CD4-positive, alpha-beta memory T cell (primary cell): Measurements from ENCODE around the gene MLLT3. TPM values are rescaled to one million over a fixed set of nuclear protein-coding genes. Genes with fewer than 3 reads are reported as not detected.
A peak's percentile ranks its signal among the peaks of the same experiment; 100 is the strongest.

Experiments used
- CTCF ChIA-PET: fragments of 350-600 bp; sonication (Branson Sonifier 250); formaldehyde crosslinking; loops from one replicate; lab custom pipeline; 2021; ENCODE audit warnings: inconsistent platforms; ENCODE audit not compliant: partially characterized antibody; lab: Charles Lee
- POLR2A ChIA-PET: fragments of 350-600 bp; sonication (Branson Sonifier 250); formaldehyde crosslinking; loops from one replicate; lab custom pipeline; 2021; ENCODE audit not compliant: partially characterized antibody; lab: Charles Lee
- DNase-seq, 5 donors: peaks; one replicate each; pipeline versions ENCODE4 v3.0.0 to v3.0.0-alpha.2; 2020 to 2022; ENCODE audit warnings: mixed read lengths in 1 of 5
- H3K27ac ChIP-seq: one replicate; pipeline ENCODE4 v1.7.0; 2013; ENCODE audit warnings: low read depth, low read length
- H3K27me3 ChIP-seq: 2 replicates; pipeline ENCODE4 v1.7.0; 2013; ENCODE audit warnings: mild to moderate bottlenecking, low read length, moderate library complexity; ENCODE audit not compliant: insufficient read depth
- H3K36me3 ChIP-seq: 2 replicates; pipeline ENCODE4 v1.7.0; 2013; ENCODE audit warnings: mild to moderate bottlenecking, low read length, moderate library complexity; ENCODE audit not compliant: insufficient read depth
- H3K4me1 ChIP-seq: 2 replicates; pipeline ENCODE4 v1.7.0; 2013; ENCODE audit warnings: mild to moderate bottlenecking, low read length, moderate library complexity; ENCODE audit not compliant: insufficient read depth
- H3K4me3 ChIP-seq, 2 donors: one replicate each; pipeline ENCODE4 v1.7.0; 2013; ENCODE audit warnings: low read length in 2 of 2, mild to moderate bottlenecking in 1 of 2
- H3K9me3 ChIP-seq, 2 donors: one replicate each; pipeline ENCODE4 v1.7.0; 2013; ENCODE audit warnings: low read length in 2 of 2, control low read depth in 1 of 2; ENCODE audit not compliant: control insufficient read depth in 1 of 2
- H3K27ac Mint-ChIP-seq, 7 donors: one replicate each; pipeline ENCODE4 v1.8.0; 2020 to 2021; ENCODE audit warnings: mixed read lengths in 7 of 7, mild to moderate bottlenecking in 6 of 7, inconsistent platforms in 3 of 7, moderate library complexity in 3 of 7
- H3K27me3 Mint-ChIP-seq, 2 donors: one replicate each; pipeline ENCODE4 v1.8.0; 2020 to 2021; ENCODE audit warnings: mixed read lengths in 2 of 2
- H3K36me3 Mint-ChIP-seq, 2 donors: one replicate each; pipeline ENCODE4 v1.8.0; 2020 to 2021; ENCODE audit warnings: mixed read lengths in 2 of 2, inconsistent platforms in 1 of 2, mild to moderate bottlenecking in 1 of 2
- H3K4me1 Mint-ChIP-seq, 4 donors: one replicate each; pipeline ENCODE4 v1.8.0; 2020 to 2021; ENCODE audit warnings: mixed read lengths in 4 of 4, mild to moderate bottlenecking in 1 of 4
- H3K4me3 Mint-ChIP-seq, 8 donors: one replicate each; pipeline ENCODE4 v1.8.0; 2020 to 2021; ENCODE audit warnings: mixed read lengths in 8 of 8, mild to moderate bottlenecking in 7 of 8, moderate library complexity in 6 of 8, inconsistent platforms in 3 of 8
- H3K9me3 Mint-ChIP-seq, 8 donors: one replicate each; pipeline ENCODE4 v1.8.0; 2020 to 2021; ENCODE audit warnings: mixed read lengths in 8 of 8, mild to moderate bottlenecking in 5 of 8, inconsistent platforms in 3 of 8, moderate library complexity in 1 of 8
- intact Hi-C: fragments of 100-400 bp; cut with micrococcal nuclease; formaldehyde crosslinking; loops from one replicate; pipeline ENCODE4 v1.15.1; 2023
- polyA plus RNA-seq, 2 donors: library from polyadenylated mRNA; unstranded; fragments of 300-500 nt; fragmentation: Illumina TruSeq; gene quantifications; one replicate each; pipeline ENCODE4 v1.2.3, GENCODE V29; 2021
- total RNA-seq, 2 experiments: library from RNA; stranded (reverse); gene quantifications; one replicate each; pipeline ENCODE4 v1.2.3, GENCODE V29; 2021

MLLT3 gene
- total and polyA plus RNA-seq, 4 experiments from 2014 or later = 20.7 to 54.4 (median 42.5) TPM

DNA sequence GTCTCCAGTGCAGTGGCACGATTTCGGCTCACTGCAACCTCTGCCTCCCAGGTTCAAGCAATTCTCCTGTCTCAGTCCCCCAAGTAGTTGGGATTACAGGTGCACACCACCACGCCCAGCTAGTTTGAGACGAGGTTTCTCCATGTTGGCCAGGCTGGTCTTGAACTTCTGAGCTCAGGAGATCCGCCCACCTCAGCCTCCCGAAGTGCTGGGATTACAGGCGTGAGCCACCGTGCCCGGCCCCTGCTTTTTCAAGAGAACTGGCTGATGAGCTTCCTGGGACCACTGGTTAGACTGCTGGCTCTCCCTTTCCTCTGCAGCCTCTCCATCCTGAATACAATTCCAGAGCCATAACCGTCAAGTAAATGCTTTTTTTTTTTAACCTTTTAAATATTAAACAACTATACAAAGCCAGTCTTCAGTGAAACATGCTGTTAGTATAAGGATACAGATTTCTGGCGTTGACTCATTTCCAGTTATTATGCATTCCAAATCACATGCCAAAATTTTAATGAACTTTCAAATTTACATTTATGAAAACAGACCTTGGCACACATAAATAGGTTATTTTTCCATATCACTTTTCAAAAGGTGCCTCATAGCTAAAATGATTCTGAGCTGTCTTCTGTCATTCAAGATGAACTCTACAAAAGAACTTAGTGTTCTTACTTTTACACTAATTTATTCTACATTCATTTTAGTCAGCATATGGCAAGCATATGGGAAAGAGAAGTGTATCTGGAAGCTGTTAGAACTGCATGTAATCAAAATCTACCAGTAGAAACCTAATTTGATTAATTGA, 116.0 kb downstream of the MLLT3 start:
- Histone ChIP-seq H3K9me3 (no peaks in the 10 kb centered on the region), H3K36me3 (no peaks in the 10 kb centered on the region), H3K27ac (no peak overlapping the region), H3K27me3 (no peaks in the 10 kb centered on the region), H3K4me3 (no peak overlapping the region), H3K4me1 (peaks cover 50% of the 10 kb centered on the region)
- Mint-ChIP-seq H3K27ac (peak overlapping the region in 2 of 7 donors; percentile 9 to 22), H3K36me3 (peaks cover 0 to 3% of the 10 kb centered on the region in 2 donors), H3K4me3 (no peak overlapping the region), H3K27me3 (no peaks in the 10 kb centered on the region), H3K4me1 (peaks cover 48 to 76% (median 62%) of the 10 kb centered on the region in 4 donors), H3K9me3 (peaks cover 0 to 1% (median 0%) of the 10 kb centered on the region in 8 donors)
- intact Hi-C loops = no loop called here
- CTCF ChIA-PET = interaction anchor here (0.7 to 0.9 kb wide), 2 partner anchors 9 to 84 kb away, joined by 3 read pairs; no protein-coding TSS in a partner anchor
- POLR2A ChIA-PET = interaction anchor here (0.6 kb wide), 2 partner anchors 14 to 24 kb away, joined by 4 read pairs; no protein-coding TSS in a partner anchor
- DNase-seq = no peak

DNA sequence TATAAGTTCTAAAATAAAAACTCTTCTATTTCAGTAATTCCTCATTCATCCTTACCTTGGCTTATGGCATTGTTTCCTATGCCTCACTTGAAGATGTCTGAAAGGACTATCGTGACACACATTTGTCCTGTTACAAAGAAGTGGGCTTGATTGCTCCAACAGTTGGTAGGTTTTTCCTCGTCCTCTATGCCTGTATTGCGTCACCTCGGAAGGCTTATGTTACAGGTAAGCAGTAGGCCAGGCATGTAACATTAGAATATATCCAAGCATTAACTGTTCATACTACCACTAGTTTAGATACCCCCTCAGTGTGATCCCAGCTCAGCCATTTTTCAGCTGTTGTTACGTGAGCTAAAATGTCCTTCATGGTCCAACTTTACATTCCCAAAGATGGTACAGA, 116.7 kb downstream of the MLLT3 start:
- DNase-seq = no peak
- Histone ChIP-seq H3K36me3 (no peaks in the 10 kb centered on the region), H3K9me3 (no peaks in the 10 kb centered on the region), H3K4me1 (peaks cover 50% of the 10 kb centered on the region), H3K4me3 (no peak overlapping the region), H3K27ac (no peak overlapping the region), H3K27me3 (no peaks in the 10 kb centered on the region)
- Mint-ChIP-seq H3K36me3 (peaks cover 0 to 3% of the 10 kb centered on the region in 2 donors), H3K27ac (peak overlapping the region in 5 of 7 donors; percentile 1 to 62 (median 33)), H3K4me3 (peak overlapping the region in 2 of 8 donors; percentile 39 to 57), H3K4me1 (peaks cover 55 to 84% (median 68%) of the 10 kb centered on the region in 4 donors), H3K27me3 (no peaks in the 10 kb centered on the region), H3K9me3 (peaks cover 0 to 1% (median 0%) of the 10 kb centered on the region in 8 donors)
- ChIA-PET CTCF (interaction anchor here (0.9 kb wide), 1 partner anchor 84 kb away, joined by 3 read pairs; no protein-coding TSS in a partner anchor), POLR2A (interaction anchor here (0.6 kb wide), 2 partner anchors 13 to 24 kb away, joined by 4 read pairs; no protein-coding TSS in a partner anchor)
- intact Hi-C loops = no loop called here

DNA sequence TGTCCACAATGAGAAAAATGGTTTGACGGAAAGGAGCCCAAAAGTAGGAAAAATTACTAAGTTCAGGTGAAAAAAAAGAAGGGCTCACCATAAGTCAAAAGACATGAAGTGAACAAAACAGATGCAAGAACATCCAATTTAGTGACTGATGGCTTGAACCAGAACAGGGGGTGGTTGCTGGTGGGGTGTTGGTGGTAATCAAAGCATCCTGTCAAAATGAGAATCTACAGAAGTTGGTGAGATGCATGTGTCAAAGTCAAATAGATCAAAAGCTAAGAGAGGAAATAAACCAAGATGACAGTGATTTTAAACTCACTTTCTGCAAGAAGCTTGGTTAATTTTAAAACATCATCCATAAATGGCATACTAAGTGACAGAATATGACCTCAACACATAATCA, 117.4 kb downstream of the MLLT3 start:
- Mint-ChIP-seq H3K4me3 (peak overlapping the region in 4 of 8 donors; percentile 3 to 31 (median 16)), H3K27me3 (no peaks in the 10 kb centered on the region), H3K36me3 (peaks cover 0 to 1% of the 10 kb centered on the region in 2 donors), H3K27ac (peak overlapping the region in 5 of 7 donors; percentile 1 to 77 (median 10)), H3K9me3 (peaks cover 0 to under 1% (median 0%) of the 10 kb centered on the region in 8 donors), H3K4me1 (peaks cover 58 to 87% (median 71%) of the 10 kb centered on the region in 4 donors)
- Histone ChIP-seq H3K9me3 (no peaks in the 10 kb centered on the region), H3K27me3 (no peaks in the 10 kb centered on the region), H3K4me1 (peaks cover 50% of the 10 kb centered on the region), H3K4me3 (no peak overlapping the region), H3K36me3 (no peaks in the 10 kb centered on the region), H3K27ac (no peak overlapping the region)
- DNase-seq = peak; percentile 32 to 52 (median 44)
- POLR2A ChIA-PET = no interaction called here
- CTCF ChIA-PET = no interaction called here
- intact Hi-C loops = no loop called here

DNA sequence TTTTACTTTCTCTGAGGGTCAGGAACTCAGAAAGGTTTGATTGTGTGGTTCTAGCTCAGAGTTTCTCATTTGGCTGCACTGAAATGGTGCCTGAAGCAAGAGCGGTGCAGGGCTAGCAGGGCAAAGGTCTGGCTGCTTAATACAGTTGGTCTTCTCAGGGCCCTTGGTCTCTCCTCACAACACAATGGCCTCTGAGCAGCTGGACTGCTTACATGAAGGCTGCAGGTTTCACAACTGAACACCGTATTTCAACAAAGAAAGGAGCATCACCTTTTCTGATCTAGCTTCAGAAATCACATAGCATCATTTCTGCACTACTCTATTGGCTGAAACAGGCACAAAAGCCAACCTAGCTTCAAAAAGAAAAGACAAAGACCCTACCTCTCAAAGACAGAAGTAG, 122.2 kb downstream of the MLLT3 start:
- Histone ChIP-seq H3K27ac (no peak overlapping the region), H3K27me3 (no peaks in the 10 kb centered on the region), H3K9me3 (no peaks in the 10 kb centered on the region), H3K36me3 (no peaks in the 10 kb centered on the region), H3K4me3 (no peak overlapping the region), H3K4me1 (peaks cover 41% of the 10 kb centered on the region)
- H3K9me3 Mint-ChIP-seq = peaks cover 0 to 2% (median 0%) of the 10 kb centered on the region in 8 donors
- H3K27me3 Mint-ChIP-seq = no peaks in the 10 kb centered on the region
- H3K27ac Mint-ChIP-seq = no peak overlapping the region
- no peak overlapping the region for H3K4me3 Mint-ChIP-seq
- H3K4me1 Mint-ChIP-seq = peaks cover 49 to 79% (median 62%) of the 10 kb centered on the region in 4 donors
- peaks cover 2 to 14% of the 10 kb centered on the region in 2 donors for H3K36me3 Mint-ChIP-seq
- intact Hi-C loops = no loop called here
- DNase-seq = no peak
- ChIA-PET CTCF (interaction anchor here (1.3 to 1.5 kb wide), 2 partner anchors 16 to 25 kb away, joined by 3 read pairs; no protein-coding TSS in a partner anchor), POLR2A (no interaction called here)

DNA sequence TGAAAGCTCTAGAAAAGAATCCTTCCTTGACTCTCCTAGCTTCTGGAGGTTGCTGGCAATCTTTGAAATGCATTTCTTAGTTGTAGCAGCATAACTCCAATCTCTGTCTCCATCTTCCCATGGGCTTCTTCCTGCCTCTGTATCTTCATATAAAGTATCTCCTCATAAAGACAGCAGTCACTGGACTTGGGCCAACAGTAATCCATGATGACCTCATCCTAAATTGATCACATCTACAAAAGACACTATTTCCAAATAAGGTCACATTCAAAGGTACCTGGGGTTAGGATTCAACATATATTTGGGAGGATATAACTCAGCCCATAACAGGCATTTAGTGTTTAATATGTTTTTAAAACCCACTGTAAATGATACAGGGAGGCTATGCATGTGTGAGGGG, 123.3 kb downstream of the MLLT3 start:
- Histone ChIP-seq H3K4me3 (no peak overlapping the region), H3K27ac (no peak overlapping the region), H3K4me1 (peaks cover 30% of the 10 kb centered on the region), H3K9me3 (no peaks in the 10 kb centered on the region), H3K36me3 (no peaks in the 10 kb centered on the region), H3K27me3 (no peaks in the 10 kb centered on the region)
- no peak overlapping the region for H3K27ac Mint-ChIP-seq
- no peaks in the 10 kb centered on the region for H3K27me3 Mint-ChIP-seq
- H3K36me3 Mint-ChIP-seq = peaks cover 2 to 14% of the 10 kb centered on the region in 2 donors
- H3K9me3 Mint-ChIP-seq = peaks cover 0 to 2% (median 0%) of the 10 kb centered on the region in 8 donors
- DNase-seq = no peak
- no peak overlapping the region for H3K4me3 Mint-ChIP-seq
- intact Hi-C loops = no loop called here
- POLR2A ChIA-PET = no interaction called here
- CTCF ChIA-PET = no interaction called here
- peaks cover 42 to 73% (median 54%) of the 10 kb centered on the region in 4 donors for H3K4me1 Mint-ChIP-seq

DNA sequence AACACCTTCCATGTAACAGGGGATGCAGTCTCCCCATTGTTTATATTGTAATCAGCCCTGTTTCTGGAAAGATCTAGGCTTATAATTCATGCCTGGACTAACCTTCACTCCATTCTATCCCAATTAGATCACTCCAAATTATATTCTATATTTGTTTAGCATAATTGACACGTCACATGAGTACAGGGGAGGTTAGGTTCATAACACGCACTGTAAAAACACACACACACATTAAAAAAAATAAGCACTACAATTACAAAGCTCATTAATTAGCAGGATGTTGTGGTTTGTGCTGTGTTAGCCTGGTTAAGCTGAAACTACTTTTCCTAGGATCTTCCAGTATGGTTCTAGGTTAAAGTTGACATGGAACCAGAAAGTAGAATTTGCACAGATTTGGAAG, 126.0 kb downstream of the MLLT3 start:
- H3K9me3 ChIP-seq = no peaks in the 10 kb centered on the region
- H3K27ac ChIP-seq = no peak overlapping the region
- Mint-ChIP-seq H3K36me3 (peaks cover 2 to 14% of the 10 kb centered on the region in 2 donors), H3K27me3 (no peaks in the 10 kb centered on the region), H3K9me3 (peaks cover 0 to 2% (median 0%) of the 10 kb centered on the region in 8 donors), H3K27ac (no peak overlapping the region), H3K4me3 (peak overlapping the region in 1 of 8 donors; percentile 44), H3K4me1 (peaks cover 39 to 66% (median 49%) of the 10 kb centered on the region in 4 donors)
- intact Hi-C loops = no loop called here
- H3K4me1 ChIP-seq = peaks cover 30% of the 10 kb centered on the region
- DNase-seq = no peak
- ChIA-PET POLR2A (no interaction called here), CTCF (no interaction called here)
- no peaks in the 10 kb centered on the region for H3K27me3 ChIP-seq
- no peak overlapping the region for H3K4me3 ChIP-seq
- no peaks in the 10 kb centered on the region for H3K36me3 ChIP-seq

DNA sequence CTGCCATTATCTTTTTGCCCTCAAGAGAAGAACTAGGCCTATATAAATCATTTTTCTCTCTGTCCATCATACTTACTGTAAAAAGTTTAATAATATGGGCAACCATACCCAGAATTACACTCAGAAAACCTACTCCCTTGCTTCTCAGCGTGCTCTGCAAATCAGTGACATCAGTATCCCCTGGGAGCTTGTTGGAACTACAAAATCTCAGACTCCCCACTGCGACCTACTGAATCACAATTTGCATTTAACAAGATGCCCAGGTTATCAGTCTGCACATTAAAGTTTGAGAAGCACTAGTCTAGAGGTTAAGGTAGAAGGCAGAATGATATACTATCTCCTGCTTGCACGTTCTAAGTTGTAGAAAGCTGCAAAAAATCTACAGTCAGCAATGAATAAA, 127.2 kb downstream of the MLLT3 start:
- Mint-ChIP-seq H3K27ac (no peak overlapping the region), H3K27me3 (no peaks in the 10 kb centered on the region), H3K36me3 (peaks cover 2 to 14% of the 10 kb centered on the region in 2 donors), H3K9me3 (peaks cover 0 to 2% (median 0%) of the 10 kb centered on the region in 8 donors), H3K4me3 (no peak overlapping the region), H3K4me1 (peaks cover 35 to 64% (median 47%) of the 10 kb centered on the region in 4 donors)
- Histone ChIP-seq H3K27ac (no peak overlapping the region), H3K4me3 (no peak overlapping the region), H3K4me1 (peaks cover 38% of the 10 kb centered on the region), H3K36me3 (no peaks in the 10 kb centered on the region), H3K9me3 (no peaks in the 10 kb centered on the region), H3K27me3 (no peaks in the 10 kb centered on the region)
- ChIA-PET POLR2A (no interaction called here), CTCF (no interaction called here)
- intact Hi-C loops = no loop called here
- DNase-seq = no peak
